Skin of body (tissue), 2 donors: Measurements from ENCODE around the gene APOBEC2. TPM values are rescaled to one million over a fixed set of nuclear protein-coding genes. Genes with fewer than 3 reads are reported as not detected.

Source experiments
- DNase-seq: peaks from one replicate; lab custom pipeline; 2025; lab: John Stamatoyannopoulos, UW
- total RNA-seq: library from RNA; depleted of rRNA; stranded (reverse); fragments of >200 nt; gene quantifications from one replicate; pipeline ENCODE4 v1.2.3, GENCODE V29; 2014

The APOBEC2 gene
- total RNA-seq, 1 donor from 2014 or later, result 60.6 TPM

DNA sequence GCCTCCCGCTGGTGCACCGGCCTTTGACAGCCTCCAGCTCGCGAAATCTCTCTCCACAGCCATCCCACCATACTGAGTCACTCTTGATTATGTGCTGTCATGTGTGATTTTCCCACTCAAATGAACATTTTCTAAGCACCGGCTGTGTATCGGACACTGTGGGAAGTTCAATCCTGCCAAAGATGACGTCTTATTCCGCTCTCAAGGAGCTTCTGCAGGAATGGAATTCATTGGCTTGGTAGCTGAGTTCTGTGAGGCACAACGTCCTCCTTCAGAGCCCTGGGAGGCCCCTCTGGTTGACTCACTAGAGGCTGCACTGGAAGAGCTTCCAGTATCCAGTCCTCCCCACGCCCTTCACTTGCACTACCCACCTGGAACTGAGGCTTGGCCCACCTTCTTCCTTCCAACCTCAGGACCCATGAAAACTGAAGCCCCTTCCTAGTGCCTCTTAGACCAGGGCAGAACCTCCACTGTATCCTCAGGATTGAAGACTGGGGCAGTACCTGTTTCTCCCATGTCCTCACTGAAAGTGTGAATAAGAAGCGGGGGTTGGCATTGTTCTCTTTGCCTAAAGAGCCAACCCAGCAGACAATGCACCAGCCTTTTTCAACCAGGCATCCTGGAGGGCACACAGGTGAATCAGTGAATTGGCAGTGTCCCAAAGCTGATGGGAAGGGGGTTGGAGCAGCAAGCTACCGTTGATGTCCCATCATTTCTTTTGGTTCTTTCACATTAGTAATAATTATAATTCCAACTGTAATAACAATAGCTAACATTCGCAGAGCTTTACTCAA lies 15.7 kb upstream of the APOBEC2 start:
- DNase-seq, result no peak

DNA sequence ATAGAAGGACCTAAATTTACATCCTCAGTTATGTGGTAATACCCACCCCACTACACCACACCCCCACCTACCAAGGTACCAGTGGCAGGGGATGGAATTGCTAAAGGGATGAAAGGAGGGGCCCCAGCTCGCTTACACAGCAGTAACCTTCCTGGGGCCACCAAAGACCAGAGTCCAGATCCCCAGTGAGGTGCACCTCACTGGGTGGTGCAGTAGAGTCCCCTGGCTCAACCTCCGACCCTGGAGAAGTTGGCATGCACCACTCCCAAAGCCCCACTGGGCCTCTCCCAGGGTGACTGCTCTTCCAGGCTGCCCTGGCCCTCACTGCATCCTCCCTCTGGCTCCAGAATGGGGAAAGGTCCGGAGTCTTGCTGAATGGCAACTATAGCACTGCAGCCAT lies 14.8 kb upstream of the APOBEC2 start:
- DNase-seq, result no peak

DNA sequence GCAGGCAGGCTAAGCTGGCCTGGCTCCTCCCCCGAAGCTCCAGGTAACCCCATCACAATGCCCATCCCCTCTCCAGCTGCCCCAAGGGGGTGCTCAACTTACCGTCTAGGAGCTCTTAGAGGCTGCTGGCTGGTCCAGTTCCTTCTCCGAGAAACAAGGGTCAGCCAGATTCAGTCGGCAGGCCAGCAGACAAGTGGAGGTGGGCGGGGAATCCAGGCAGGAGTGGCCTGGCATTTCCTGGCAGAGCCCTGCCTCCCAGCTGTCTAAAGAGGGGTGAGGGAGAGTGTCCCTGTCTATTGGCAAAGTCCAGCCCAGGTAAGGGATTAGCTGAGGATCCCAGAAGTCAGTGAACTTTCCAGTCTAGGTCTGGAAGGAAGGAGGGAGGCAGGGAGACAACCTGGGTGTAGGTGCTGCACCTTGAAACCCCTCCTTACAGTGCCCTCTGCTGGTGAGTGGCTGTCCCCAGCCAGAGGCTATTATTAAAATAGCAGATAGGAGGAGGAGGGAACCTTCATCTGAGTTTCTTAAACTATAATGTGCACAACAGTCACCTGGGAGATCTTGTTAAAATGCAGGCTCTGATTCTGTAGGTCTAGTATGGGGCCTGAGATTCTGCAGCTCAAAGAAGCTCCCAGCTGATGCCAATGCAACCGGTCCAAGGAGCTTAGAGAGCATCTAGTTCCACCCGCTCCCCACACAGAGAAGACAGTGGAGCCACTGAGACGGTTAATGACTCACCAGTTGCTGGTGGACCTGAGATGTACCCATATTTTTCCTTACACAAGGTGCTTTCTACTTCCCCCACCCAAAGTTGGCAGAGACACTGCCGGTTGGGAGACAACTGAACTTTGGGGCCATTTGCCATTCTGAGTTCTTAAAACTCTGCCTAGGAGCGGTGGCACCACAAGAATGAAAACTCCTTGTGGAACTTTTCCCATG lies 13.7 kb upstream of the APOBEC2 start, which contains the start of gene UNC5CL:
UNC5CL (minus strand) TSS at position 162 of the 939 bp plus-strand sequence. CDS start 4,147 bp downstream, outside the sequence.
- no peak for DNase-seq

DNA sequence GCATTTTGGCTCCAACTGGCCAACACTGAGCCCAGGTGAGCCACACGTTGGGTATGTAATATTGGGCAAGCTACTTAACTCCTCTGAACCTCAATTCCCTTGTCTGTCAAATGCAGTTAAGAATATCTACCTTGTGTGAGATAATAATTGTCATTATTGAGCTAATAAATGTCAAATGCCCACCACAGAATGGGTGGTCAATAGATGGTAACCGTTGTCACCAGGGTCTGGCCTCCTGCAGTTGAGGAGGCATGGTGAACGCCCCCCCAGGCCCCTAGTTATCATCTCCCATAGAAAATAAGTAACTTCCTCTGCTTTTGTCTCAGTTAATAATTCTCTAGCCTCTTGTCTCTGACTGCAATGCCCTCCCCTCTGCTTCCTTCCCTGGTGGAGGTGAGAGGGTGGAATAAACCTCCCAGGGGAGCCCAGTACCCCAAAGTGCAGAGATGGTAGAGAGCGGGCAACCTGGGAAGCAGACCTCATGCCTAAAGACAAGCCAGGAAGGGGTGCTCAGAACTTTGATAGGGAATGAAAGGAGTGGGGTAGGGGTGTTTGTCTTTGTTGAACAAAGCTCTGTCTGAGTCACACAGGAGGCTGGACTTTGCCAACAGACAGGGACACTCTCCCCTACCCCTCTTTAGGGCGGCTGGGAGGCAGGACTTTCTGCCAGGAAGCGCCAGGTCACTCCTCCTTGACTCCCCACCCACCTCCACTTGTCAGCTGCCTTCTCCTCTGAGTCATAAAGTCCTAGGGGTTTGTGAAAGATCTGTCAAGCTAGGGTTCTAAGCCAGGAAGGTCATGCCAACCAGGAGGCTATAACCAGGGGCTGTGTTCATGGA lies 12.7 kb upstream of the APOBEC2 start:
- DNase-seq, result no peak

DNA sequence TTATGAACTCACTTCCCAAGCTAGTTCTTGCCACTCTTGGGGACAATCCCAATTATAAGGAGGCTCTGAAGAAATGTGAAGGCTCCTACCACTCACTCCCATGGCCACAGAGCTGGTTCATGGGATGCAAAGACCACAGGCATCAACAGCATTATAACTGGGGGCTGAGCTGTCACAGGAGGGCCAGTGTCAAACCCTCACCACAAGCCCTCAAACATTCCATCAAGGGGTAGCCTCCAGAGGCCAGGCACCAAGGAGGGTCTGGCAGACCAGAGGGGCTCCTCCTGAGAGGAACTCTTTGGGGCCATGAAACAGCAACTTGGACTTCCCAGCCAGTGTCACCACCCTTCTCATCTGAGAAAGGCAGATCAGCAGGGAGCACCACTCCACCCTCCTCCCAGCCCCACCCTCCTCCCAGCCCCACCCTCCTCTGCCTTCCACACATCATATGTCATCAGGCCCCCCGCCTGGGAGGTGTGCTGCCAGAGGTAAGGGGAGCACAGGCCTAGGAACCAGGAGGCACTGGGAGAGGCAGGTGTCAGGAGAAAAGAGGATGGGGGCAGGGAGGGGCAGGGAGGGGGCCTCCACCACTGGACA lies 12.0 kb upstream of the APOBEC2 start:
- DNase-seq, result no peak

DNA sequence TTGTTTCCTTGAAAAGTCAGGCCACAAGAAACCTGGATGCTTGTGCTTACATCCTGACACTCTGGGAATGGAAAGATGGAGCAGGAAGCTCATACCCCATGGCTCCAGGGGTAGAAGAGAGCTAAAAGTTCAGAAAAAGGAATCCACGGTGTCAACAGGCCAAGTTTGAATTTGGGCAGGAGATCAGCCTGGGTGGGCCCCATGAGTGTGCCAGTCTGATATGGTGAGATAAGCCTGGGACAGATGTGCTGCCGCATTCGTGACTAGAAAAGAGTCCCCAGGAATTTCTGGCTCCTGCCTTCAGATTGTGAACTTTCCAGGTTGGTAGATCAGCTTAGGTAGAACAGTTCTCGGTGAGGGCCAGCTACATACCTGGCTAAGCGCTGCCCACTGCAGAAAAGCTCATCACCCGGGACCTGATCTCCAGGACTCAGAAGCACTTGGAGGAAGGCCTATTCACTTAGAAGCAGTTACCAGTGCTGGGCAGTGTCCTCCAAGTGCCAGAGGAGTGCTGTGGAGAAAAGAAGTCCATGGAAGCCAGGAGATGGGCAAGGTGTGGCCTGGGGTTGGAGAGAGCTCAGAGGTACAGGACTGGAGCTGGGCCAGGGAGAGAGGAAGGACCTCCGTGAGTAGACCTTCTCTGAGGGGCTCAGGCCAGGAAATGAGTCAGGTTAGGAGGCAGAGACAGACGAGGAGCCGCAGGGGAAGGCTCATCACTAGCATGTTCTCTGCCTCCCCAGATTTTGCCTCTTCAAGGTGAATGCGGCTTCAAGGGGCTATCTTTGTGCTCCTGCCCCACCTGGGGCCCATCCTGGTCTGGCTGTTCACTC lies 10.6 kb upstream of the APOBEC2 start, which contains the start of gene TSPO2:
TSPO2 (plus strand) TSS at position 242 of the 830 bp plus-strand sequence; CDS start at position 761, 519 bp downstream.
- DNase-seq, result no peak

DNA sequence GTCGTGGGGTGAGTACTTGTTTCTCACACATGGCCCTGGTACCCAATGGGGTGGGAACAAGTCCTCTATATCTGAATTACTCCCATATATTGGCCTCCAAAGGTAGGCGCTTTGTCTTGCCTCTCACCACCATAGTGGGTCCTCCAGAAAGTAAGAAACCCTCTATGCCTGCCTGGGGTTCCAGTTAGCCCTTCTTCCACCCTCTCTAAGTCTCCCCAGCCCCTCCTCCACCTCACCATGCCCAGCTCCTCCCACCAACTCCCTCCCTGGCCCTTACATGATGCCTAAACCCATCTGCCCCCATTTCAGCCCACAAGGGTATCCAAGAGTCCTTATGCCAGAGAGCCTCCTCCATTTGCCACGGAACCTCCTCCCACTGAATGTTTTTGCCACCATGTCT lies 9.9 kb upstream of the APOBEC2 start:
- DNase-seq, result no peak

DNA sequence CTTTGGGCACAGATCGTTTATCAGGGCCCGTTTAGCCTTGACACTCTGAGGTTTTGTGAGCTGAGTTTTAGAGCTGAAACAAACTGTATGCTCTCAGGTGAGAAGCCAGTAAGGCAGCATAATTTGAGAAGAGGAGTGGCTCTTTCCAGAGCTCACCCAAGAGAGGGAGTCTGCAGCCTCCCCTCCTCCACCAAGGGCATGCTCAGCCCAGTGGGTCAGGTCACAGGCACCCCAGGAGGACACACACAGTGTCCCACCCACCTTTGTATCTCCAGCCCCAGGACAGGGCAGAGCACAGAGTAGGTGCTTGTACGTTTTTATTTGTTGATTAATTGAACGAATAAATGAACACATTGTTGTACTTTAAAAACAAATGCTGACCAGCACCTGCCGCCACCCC lies 7.3 kb upstream of the APOBEC2 start:
- no peak for DNase-seq

DNA sequence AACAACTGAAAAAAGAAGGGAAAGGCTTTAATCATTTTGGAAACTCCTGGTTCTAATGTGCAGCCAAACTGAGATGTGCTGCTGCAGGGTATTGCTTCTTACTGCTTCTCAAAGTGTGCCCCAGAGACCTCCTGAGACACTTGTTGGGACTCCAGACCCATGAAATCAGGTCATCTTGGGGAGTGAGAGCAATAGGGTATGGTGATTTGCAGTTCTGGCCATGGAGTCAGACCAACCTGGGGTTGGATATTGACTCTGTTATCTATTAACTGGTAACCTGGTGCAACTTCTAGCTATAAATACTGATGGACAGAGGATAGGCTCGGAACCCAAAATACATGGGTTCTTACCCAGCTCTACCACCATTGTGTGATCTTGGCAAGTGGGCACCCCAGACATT lies 6.9 kb upstream of the APOBEC2 start:
- no peak for DNase-seq

DNA sequence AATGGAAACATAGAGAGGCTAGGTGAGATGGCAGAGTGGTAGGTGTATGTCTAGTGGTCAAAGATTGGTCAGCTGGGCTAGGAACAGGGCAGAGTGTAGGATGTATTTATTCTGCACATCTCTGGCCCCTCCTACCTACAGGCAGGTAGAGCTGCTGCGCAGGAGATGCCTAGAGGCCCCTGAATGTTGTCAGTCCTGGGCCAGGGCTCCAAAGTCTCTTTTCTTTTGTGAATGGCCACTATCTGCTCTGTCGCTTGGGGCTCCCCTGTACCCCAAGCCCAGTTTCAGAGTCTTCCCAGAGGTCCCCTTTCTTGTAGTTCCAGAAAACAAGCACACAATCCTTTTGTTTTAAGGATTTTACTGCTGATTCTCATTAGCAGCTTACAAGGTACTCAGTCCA lies 5.7 kb upstream of the APOBEC2 start:
- no peak for DNase-seq

DNA sequence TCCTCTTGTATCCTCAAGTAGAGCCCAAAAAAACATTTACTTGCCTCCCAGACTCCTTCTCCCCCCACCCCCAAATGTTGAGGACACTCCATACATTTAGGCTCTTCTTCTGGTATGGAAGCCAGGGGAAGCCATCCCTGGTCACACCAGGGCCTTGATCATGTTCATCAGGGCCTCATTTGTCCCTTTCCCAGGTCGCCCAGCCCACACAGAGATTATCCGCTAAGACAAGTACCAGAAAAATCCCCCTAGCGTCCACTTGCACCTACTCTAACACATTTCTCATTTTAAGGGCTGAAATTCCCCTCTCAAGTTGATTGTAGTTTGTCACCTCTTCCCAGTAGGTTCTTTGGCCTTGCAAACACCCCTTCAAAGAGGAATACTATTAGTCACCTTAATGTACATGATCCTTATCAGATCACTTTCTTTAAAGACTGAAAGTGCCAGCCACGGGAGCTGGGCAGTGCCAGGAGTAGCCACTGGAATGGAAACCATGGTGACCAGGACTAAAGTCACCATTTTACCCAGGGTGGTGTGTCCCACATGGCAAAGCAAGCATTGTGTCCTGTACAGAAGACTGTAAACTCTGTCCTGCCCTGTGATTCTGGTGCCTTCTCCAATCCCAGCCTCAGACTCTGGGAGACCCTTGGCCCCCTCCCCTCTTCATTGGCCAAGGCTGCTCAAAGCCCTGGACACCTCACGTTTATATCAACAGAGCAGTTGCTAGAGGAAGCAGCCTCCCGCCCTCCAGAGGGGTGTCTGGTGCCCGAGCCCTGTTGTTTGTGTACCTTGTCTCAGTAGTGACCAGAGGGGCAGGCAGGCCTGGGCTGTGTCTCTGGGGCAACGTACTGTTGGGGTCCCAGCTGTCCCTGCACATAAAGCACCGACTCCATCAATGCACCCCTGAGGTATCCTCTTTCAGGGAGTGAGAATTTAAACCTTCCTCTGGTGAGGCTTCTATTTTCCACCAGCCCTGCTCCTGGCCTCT lies 5.0 kb upstream of the APOBEC2 start:
- no peak for DNase-seq

DNA sequence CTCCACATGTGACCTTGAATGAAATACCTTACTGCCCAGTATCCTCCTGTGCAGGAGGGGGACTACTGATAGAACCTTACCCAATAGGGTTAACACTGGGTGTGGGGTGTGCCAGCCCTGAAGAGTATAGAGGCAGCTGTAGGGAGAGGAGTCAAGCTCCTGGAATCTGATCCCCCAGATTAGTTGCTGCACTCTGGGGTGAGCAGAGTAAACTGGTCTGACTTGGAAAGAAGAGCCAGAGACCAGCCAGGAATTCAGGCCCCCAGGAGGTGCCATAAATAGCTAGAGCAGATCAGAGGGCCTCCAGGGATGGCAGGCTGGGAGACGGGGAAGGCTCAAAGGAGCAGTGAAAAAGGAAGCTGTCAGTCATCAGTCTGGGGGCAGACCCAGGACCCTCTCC lies 3.5 kb upstream of the APOBEC2 start:
- DNase-seq, result no peak

DNA sequence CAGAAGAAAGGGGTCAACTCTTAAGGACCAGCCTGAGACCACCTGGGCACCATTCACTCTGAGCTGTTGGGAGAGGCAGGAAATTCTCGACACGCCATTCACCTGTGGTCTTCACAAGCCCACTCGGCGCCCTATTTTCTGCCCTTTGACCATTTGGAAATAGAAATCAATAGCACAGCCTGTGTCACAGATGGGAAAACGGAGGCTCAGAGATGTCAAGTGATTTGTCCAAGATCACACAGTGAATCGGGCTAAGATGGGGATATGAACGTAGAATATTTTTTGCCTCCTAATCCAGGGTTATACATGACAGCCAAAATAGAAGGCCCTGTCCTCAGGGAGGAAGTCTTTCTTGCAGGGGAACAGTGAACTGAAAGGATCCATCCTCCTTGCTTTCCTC lies 3.0 kb upstream of the APOBEC2 start:
- no peak for DNase-seq

DNA sequence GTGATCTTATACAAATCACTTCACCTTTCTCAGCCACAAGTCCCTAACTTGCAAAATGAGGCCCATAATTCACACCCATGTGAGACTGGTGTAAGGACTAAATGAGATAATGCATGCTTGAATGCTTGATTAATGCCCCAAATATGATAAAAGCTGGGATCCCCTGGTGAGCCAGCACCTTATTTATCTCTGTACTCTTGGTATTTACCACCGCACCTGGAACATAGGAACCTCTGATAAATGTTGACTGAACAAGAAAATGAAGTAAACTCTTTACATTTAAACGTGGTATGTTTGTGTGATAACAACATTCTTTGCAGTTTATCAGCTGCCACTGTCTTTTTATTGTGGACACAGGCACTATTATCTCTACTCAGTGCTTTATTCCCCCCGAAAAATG lies 2.5 kb upstream of the APOBEC2 start:
- no peak for DNase-seq

DNA sequence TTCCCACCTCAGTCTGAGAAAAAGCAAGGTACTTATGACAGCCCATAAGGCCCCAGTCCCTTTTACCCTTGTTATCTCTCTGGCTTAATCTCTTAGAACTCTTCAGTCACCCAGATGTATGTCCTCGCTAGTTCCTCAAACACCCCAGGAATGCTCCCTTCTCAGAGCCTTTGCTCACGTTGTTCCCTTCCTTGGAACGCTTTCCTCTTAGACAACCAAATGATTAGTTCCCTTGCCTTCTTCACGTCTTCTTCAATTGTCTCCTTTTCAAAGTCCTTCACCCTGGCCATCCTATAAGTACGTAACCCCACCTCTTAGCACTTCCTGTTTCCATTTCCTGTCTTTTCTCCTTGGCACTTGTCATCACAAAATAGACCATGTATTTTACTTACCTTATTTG lies 1.1 kb upstream of the APOBEC2 start:
- DNase-seq, result no peak

DNA sequence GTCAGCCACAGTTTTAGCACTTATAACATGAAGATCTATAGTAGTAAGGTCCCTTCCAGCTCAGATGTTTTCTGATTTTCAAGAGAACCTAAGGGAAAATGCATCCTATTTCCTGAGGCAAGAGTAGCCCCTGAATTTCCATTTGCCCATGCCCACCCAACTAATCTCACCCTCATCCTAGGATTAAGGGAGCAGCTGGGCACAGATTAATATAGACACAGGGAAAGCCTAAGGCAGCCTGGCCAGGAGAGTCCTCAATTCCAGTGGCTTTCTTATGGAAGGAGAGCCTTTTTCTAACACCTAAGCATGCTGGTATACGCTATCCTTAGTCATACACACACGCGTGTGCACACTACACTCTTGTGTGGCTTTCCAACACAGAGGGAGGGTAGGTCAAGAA lies 1.5 kb downstream of the APOBEC2 start:
- DNase-seq, result no peak

DNA sequence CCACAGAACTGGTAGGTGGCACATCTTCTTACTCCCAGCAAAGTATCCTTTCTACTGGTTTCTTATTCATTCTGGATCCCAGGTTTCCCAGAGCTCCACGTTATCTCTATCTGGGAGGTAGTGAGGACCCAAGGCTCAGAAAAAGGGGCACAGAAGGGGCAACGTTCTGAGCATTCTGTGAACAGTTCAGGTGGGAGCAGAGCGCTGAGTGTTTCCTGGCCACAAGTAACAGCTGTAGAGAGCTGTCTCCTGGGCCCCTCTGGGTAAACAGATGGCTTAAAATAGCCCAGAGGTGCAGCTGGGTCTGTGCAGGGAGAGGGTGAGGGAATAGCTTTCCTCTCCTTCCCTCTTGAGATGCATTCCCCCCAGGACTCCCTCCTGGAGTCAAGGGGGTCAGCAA lies 2.1 kb downstream of the APOBEC2 start:
- no peak for DNase-seq

DNA sequence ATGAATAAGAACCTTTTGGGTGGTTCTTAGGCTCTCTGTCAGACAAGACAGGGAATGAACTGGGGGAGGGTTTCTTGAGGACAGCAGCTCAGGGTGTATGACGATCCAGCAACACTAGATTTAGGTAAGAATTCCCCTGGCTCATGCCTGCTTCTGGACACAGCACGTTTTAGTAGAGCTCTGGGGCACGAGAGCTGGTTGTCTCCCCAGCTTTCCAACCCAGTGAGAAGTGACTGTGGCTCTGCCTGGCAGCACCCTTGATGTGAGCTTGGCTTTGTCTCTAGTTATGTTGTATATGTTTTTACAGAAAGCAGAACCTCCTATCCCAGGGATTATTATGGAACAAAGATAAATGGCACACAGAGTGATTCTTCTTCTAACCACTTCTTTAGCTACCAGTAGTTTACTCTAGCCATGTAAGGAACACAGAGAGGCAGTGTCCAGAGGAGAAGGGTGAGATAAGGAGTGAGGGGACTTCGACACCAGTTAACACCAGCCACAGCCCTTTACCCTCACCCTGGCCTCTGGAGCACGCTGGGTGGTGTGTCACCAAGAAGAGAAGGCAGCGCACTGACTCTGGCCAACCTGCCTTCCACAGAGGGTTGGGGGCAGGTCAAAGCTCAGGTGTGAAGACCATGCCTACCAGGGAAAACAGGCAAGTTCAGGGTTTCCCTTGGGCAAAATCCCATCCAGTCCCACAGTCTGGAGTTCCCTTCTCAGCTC lies 3.9 kb downstream of the APOBEC2 start:
- DNase-seq, result no peak
